Erythroblast (primary cell): ENCODE measurements around the gene PSMB5.

Experiments
- GATA1 ChIP-seq: IDR thresholded peaks from 2 replicates; pipeline ENCODE4 v1.6.1; 2011; ENCODE audit warnings: low read depth, mild to moderate bottlenecking, control low read depth, low read length, moderate library complexity
- POLR2A ChIP-seq: IDR thresholded peaks from 2 replicates; pipeline ENCODE4 v1.6.1; 2011; ENCODE audit warnings: mild to moderate bottlenecking, low read length

DNA sequence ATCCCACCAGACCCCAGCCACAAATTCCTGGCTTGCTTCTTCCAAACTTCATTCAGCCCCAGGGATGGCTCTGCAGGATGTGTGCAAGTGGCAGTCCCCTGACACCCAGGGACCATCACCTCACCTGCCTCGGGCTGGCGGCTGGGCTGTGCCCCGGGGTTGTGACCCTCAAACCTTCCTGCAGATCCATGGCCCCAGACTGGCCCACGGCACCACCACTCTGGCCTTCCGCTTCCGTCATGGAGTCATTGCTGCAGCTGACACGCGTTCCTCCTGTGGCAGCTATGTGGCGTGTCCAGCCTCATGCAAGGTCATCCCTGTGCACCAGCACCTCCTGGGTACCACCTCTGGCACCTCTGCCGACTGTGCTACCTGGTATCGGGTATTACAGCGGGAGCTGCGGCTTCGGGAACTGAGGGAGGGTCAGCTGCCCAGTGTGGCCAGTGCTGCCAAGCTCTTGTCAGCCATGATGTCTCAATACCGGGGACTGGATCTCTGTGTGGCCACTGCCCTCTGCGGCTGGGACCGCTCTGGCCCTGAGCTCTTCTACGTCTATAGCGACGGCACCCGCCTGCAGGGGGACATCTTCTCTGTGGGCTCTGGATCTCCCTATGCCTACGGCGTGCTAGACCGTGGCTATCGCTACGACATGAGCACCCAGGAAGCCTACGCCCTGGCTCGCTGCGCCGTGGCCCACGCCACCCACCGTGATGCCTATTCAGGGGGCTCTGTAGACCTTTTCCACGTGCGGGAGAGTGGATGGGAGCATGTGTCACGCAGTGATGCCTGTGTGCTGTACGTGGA, 7.7 kb upstream of the PSMB5 start, which contains the start of gene PSMB11:
- TF ChIP-seq POLR2A (no peak), GATA1 (no peak)
